ENCODE data around the gene SEMA3F.
A peak's percentile ranks its signal among the peaks of the same experiment; 100 is the strongest.

DNA sequence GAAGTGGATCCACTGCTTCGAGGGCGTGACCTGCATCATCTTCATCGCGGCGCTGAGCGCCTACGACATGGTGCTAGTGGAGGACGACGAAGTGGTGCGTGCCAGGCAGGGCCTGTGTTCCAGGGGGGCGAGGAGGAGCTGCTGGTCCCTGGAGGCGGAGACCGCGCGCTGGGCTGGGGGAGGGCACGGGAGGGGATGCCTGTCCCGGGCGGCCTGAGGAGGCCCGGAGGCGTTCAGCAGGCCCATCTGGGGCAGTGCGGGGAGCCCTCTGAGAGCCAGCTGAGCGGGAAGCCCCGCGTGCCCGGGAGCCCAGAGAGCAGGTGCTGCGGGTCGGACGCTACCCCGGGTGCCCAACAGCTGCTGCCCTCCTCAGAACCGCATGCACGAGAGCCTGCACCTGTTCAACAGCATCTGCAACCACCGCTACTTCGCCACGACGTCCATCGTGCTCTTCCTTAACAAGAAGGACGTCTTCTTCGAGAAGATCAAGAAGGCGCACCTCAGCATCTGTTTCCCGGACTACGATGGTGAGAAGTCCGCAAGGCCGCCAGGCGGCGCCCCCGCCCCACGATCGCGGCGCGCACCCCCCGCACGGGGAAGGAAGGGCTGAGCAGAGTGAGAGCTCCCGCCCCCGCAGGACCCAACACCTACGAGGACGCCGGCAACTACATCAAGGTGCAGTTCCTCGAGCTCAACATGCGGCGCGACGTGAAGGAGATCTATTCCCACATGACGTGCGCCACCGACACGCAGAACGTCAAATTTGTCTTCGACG, 39.2 kb downstream of the SEMA3F start:
- TF ChIP-seq, protein P1, sequence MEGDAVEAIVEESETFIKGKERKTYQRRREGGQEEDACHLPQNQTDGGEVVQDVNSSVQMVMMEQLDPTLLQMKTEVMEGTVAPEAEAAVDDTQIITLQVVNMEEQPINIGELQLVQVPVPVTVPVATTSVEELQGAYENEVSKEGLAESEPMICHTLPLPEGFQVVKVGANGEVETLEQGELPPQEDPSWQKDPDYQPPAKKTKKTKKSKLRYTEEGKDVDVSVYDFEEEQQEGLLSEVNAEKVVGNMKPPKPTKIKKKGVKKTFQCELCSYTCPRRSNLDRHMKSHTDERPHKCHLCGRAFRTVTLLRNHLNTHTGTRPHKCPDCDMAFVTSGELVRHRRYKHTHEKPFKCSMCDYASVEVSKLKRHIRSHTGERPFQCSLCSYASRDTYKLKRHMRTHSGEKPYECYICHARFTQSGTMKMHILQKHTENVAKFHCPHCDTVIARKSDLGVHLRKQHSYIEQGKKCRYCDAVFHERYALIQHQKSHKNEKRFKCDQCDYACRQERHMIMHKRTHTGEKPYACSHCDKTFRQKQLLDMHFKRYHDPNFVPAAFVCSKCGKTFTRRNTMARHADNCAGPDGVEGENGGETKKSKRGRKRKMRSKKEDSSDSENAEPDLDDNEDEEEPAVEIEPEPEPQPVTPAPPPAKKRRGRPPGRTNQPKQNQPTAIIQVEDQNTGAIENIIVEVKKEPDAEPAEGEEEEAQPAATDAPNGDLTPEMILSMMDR (IDR thresholded peaks at IDR 0.05; ENCODE audit: low read depth, low read length, poor library complexity, severe bottlenecking): peak; percentile 88
- no peak for TF ChIP-seq EZH2phosphoT487 (IDR thresholded peaks at IDR 0.05; ENCODE audit: borderline replicate concordance, low read length)
